ENCODE results near the gene STKLD1. TPM values are rescaled to one million over a fixed set of nuclear protein-coding genes. Genes with fewer than 3 reads are reported as not detected.

Gene STKLD1
- total RNA-seq, 4 donors from 2014 or later = 0.22 to 1.0 (median 0.69) TPM

DNA sequence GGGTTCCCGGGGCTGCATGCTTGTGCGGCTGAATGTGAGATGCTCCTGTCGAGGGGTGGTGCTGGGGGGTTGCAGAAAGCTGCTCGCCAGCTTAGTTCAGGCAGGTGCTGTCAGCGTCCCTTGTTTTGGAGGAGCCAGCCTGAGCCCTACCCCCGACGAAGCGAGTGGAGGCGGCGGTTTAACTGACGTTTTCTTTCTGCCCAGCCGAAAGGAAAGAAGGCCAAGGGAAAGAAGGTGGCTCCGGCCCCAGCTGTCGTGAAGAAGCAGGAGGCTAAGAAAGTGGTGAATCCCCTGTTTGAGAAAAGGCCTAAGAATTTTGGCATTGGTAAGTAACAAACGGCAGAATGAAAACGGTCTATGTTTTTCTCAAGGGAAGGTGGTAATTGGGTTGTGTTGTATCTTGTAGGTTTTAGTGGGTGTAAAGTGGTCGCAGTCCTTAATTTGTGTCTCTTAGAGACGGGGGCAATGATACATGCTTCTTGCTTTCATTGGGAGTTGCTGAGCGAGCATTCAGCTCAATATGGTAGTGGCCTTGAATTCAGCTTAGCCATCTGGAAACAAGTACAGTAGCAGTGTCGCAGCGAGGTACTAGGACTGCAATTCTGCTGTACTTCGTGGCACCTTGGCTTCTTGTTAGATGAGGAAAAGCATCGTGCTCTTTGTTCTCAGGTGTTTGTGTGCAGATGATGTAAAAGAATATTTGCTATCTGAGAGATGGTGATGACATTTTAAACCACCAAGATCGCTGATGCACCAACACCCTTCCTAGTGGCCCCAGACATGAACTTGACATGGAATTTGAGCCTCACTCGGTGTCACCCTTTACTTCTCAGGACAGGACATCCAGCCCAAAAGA lies 27.2 kb upstream of the STKLD1 start:
- Histone ChIP-seq H3K4me3 (peak overlapping the region; percentile 74 to 99 (median 96)), H3K9me3 (no peaks in the 10 kb centered on the region), H3K4me1 (peaks cover 0 to 53% (median 24%) of the 10 kb centered on the region in 4 donors), H3K36me3 (peaks cover 0 to 70% (median 29%) of the 10 kb centered on the region in 3 donors), H3K27ac (peak overlapping the region; percentile 74 to 96 (median 92)), H3K27me3 (no peaks in the 10 kb centered on the region)
- DNase-seq (ENCODE audit: low spot score in 2 of 2) = no peak
- TF ChIP-seq POLR2A (IDR thresholded peaks at IDR 0.05) = no peak
- no peak for TF ChIP-seq EP300 (IDR thresholded peaks at IDR 0.05)
- TF ChIP-seq CTCF (IDR thresholded peaks at IDR 0.05) = no peak
- WGBS, 2 donors = 18% methylated on average over 24 to 25 of the region's 25 CpGs

GRCh38 chr9:133349965-133350616 lies 26.1 kb upstream of the STKLD1 start:
- H3K36me3 ChIP-seq = peaks cover 0 to 67% (median 27%) of the 10 kb centered on the region in 3 donors
- WGBS, 2 donors = 84% methylated on average over 15 of the region's 15 CpGs

GRCh38 chr9:133351526-133351907 lies 24.6 kb upstream of the STKLD1 start:
- H3K27me3 ChIP-seq = no peaks in the 10 kb centered on the region
- 75 to 82% methylated on average over 3 of the region's 3 CpGs for WGBS, 2 donors
- peaks cover 0 to 56% (median 30%) of the 10 kb centered on the region in 4 donors for H3K4me1 ChIP-seq
- peaks cover 0 to 58% (median 27%) of the 10 kb centered on the region in 3 donors for H3K36me3 ChIP-seq
- H3K27ac ChIP-seq = peak overlapping the region in 1 of 4 donors; percentile 44
- H3K9me3 ChIP-seq = no peaks in the 10 kb centered on the region
- TF ChIP-seq CTCF (IDR thresholded peaks at IDR 0.05) (no peak), POLR2A (IDR thresholded peaks at IDR 0.05) (no peak), EP300 (IDR thresholded peaks at IDR 0.05) (no peak)
- DNase-seq (ENCODE audit: low spot score in 2 of 2) = no peak
- H3K4me3 ChIP-seq = no peak overlapping the region

More at GRCh38 chr9:133349965-133350616, 26.1 kb upstream of the STKLD1 start:
- Histone ChIP-seq H3K27me3 (no peaks in the 10 kb centered on the region), H3K9me3 (no peaks in the 10 kb centered on the region), H3K4me1 (peaks cover 0 to 61% (median 28%) of the 10 kb centered on the region in 4 donors), H3K4me3 (no peak overlapping the region), H3K27ac (no peak overlapping the region)
- DNase-seq (ENCODE audit: low spot score in 2 of 2) = no peak
- no peak for TF ChIP-seq EP300 (IDR thresholded peaks at IDR 0.05)
- no peak for TF ChIP-seq POLR2A (IDR thresholded peaks at IDR 0.05)
- no peak for TF ChIP-seq CTCF (IDR thresholded peaks at IDR 0.05)

- Histone ChIP-seq H3K27me3 (no peaks in the 10 kb centered on the region), H3K4me3 (no peak overlapping the region), H3K36me3 (peaks cover 0 to 58% (median 27%) of the 10 kb centered on the region in 3 donors), H3K9me3 (no peaks in the 10 kb centered on the region), H3K4me1 (peaks cover 0 to 54% (median 28%) of the 10 kb centered on the region in 4 donors), H3K27ac (peak overlapping the region in 1 of 4 donors; percentile 44)
- no peak for DNase-seq (ENCODE audit: low spot score in 2 of 2)
- TF ChIP-seq CTCF (IDR thresholded peaks at IDR 0.05) (peak in 2 of 5 experiments; percentile 12 to 20), EP300 (IDR thresholded peaks at IDR 0.05) (no peak)
- WGBS, 2 donors = 71 to 75% methylated on average over 14 of the region's 14 CpGs
These were observed 24.1 kb upstream of the STKLD1 start for GRCh38 chr9:133351908-133352634.

Data from tibial nerve (tissue), 4 donors.